B cell (primary cell): ENCODE data around the gene MEGF11. TPM values are rescaled to one million over a fixed set of nuclear protein-coding genes. Genes with fewer than 3 reads are reported as not detected.

Experiments
- ATAC-seq: fragments of 200-7000 bp; cut with Tn5 transposase; one replicate; pipeline ENCODE4 v1.10.0; 2021; ENCODE audit warnings: low read depth, mild to moderate bottlenecking, moderate number of reproducible peaks, moderate library complexity
- CTCF ChIA-PET: fragments of 350-600 bp; sonication (Branson Sonifier 250); formaldehyde crosslinking; loops from one replicate; lab custom pipeline; 2021; ENCODE audit warnings: antibody characterized with exemption, inconsistent platforms; lab: Charles Lee
- POLR2A ChIA-PET: fragments of 350-600 bp; sonication (Branson Sonifier 250); formaldehyde crosslinking; loops from one replicate; lab custom pipeline; 2021; ENCODE audit warnings: antibody characterized with exemption; lab: Charles Lee
- DNase-seq: peaks from one replicate; pipeline ENCODE4 v3.0.0; 2013
- H2AFZ ChIP-seq: 2 replicates; pipeline ENCODE4 v1.6.1; 2012; ENCODE audit warnings: mild to moderate bottlenecking, low read depth, low read length; ENCODE audit not compliant: insufficient read depth, poor library complexity, severe bottlenecking
- H3K27ac ChIP-seq, 2 donors: 1 replicate in 1 of 2; 2 replicates in 1 of 2; pipeline ENCODE4 v1.5.1; 2012 to 2013; ENCODE audit warnings: low read length in 2 of 2, mild to moderate bottlenecking in 2 of 2, moderate library complexity in 1 of 2
- H3K27me3 ChIP-seq, 4 experiments: fragments of 200-600 bp in 1 of 4; sonication (generic) in 1 of 4; replicated peaks in 1 of 4; 1 replicate in 2 of 4; 2 replicates in 2 of 4; pipeline versions ENCODE4 v1.6.1 to v1.7.0; 2013 to 2016; ENCODE audit warnings: low read length in 3 of 4, mild to moderate bottlenecking in 2 of 4, mixed read lengths in 1 of 4, moderate library complexity in 1 of 4; ENCODE audit not compliant: insufficient read depth in 4 of 4, control insufficient read depth in 3 of 4; ENCODE audit errors: control extremely low read depth in 1 of 4
- H3K36me3 ChIP-seq, 2 experiments: replicated peaks in 1 of 2; 1 replicate in 1 of 2; 2 replicates in 1 of 2; pipeline versions ENCODE4 v1.6.1 to v1.7.1; 2013; ENCODE audit warnings: low read length in 1 of 2; ENCODE audit not compliant: insufficient read depth in 2 of 2, control insufficient read depth in 1 of 2; ENCODE audit errors: control extremely low read depth in 1 of 2, extremely low read depth in 1 of 2
- H3K4me1 ChIP-seq, 2 donors: fragments of 200-600 bp in 1 of 2; sonication (generic) in 1 of 2; 1 replicate in 1 of 2; 2 replicates in 1 of 2; pipeline versions ENCODE4 v1.5.1 to v1.6.1; 2013 to 2017; ENCODE audit warnings: low read length in 2 of 2; ENCODE audit not compliant: control insufficient read depth in 2 of 2, insufficient read depth in 2 of 2
- H3K4me2 ChIP-seq: replicated peaks from 2 replicates; pipeline ENCODE3; 2012; ENCODE audit warnings: mild to moderate bottlenecking, low read depth, low read length; ENCODE audit not compliant: poor library complexity, severe bottlenecking
- H3K4me3 ChIP-seq, 5 experiments: fragments of 200-600 bp in 1 of 5; sonication (generic) in 1 of 5; 1 replicate in 3 of 5; 2 replicates in 2 of 5; pipeline versions ENCODE4 v1.5.1 to v1.7.0; 2011 to 2016; ENCODE audit warnings: low read length in 4 of 5, mild to moderate bottlenecking in 4 of 5, low read depth in 2 of 5, control low read depth in 1 of 5, moderate library complexity in 1 of 5; ENCODE audit not compliant: insufficient read depth in 1 of 5; ENCODE audit errors: control extremely low read depth in 1 of 5, extremely low read depth in 1 of 5
- H3K79me2 ChIP-seq: fragments of 200-600 bp; sonication (generic); one replicate; pipeline ENCODE4 v1.6.0; 2016; ENCODE audit warnings: low read length; ENCODE audit not compliant: control insufficient read depth, insufficient read depth
- H3K9ac ChIP-seq: fragments of 200-600 bp; sonication (generic); 2 replicates; pipeline ENCODE4 v1.6.1; 2017; ENCODE audit warnings: mild to moderate bottlenecking, low read length, moderate library complexity
- H3K9me3 ChIP-seq, 3 donors: one replicate each; pipeline versions ENCODE4 v1.6.1 to v1.7.1; 2013; ENCODE audit warnings: low read length in 2 of 3; ENCODE audit not compliant: control insufficient read depth in 2 of 3, insufficient read depth in 1 of 3; ENCODE audit errors: control extremely low read depth in 1 of 3
- H4K20me1 ChIP-seq: 2 replicates; pipeline ENCODE4 v1.6.0; 2012; ENCODE audit warnings: mild to moderate bottlenecking, low read length; ENCODE audit not compliant: insufficient read depth, control insufficient read depth, poor library complexity, severe bottlenecking
- H3K27ac Mint-ChIP-seq: one replicate; pipeline ENCODE4 v1.8.0; 2021; ENCODE audit warnings: mixed read lengths
- H3K27me3 Mint-ChIP-seq: one replicate; pipeline ENCODE4 v1.8.0; 2021; ENCODE audit warnings: mixed read lengths
- H3K4me1 Mint-ChIP-seq: one replicate; pipeline ENCODE4 v1.8.0; 2021; ENCODE audit warnings: mixed read lengths
- H3K4me3 Mint-ChIP-seq: one replicate; pipeline ENCODE4 v1.8.0; 2021; ENCODE audit warnings: mixed read lengths
- H3K9me3 Mint-ChIP-seq: one replicate; pipeline ENCODE4 v1.8.0; 2022; ENCODE audit warnings: mixed read lengths; ENCODE audit not compliant: insufficient read depth
- EZH2 ChIP-seq: IDR thresholded peaks from 2 replicates; pipeline ENCODE4 v1.6.1; 2012; ENCODE audit warnings: borderline replicate concordance, low read depth, mild to moderate bottlenecking, moderate library complexity, low read length; ENCODE audit not compliant: insufficient read depth, poor library complexity, severe bottlenecking
- WGBS: methylation state at CpG from one replicate; pipeline ENCODE4 v1.1.5; 2013; ENCODE audit warnings: missing lambda C conversion rate; ENCODE audit not compliant: insufficient coverage; 5-methylcytosine and 5-hydroxymethylcytosine counted together
- intact Hi-C: fragments of 100-400 bp; cut with micrococcal nuclease; formaldehyde crosslinking; loops from one replicate; pipeline ENCODE4 v1.10.0; 2022
- polyA plus RNA-seq: library from polyadenylated mRNA; depleted of rRNA; stranded (reverse); fragments of >200 nt; gene quantifications from 2 replicates; pipeline ENCODE4 v1.2.3, GENCODE V29; 2012
- total RNA-seq, 2 donors: library from RNA; stranded (reverse); fragments of 120-200 nt in 1 of 2; gene quantifications; 1 replicate in 1 of 2; 2 replicates in 1 of 2; pipeline versions ENCODE4 v1.2.3 to v1.2.4, GENCODE V29; 2013 to 2022
- TF ChIP-seq, protein P1 (sequence below): fragments of 200-600 bp; IDR thresholded peaks from one replicate; pipeline ENCODE4 v1.8.0; 2022; ENCODE audit warnings: antibody characterized with exemption, mild to moderate bottlenecking

The MEGF11 gene
- total and polyA plus RNA-seq, 2 donors (not counting 1 experiment from before 2014, with no cell fraction given), result 0.04 to 0.34 TPM

DNA sequence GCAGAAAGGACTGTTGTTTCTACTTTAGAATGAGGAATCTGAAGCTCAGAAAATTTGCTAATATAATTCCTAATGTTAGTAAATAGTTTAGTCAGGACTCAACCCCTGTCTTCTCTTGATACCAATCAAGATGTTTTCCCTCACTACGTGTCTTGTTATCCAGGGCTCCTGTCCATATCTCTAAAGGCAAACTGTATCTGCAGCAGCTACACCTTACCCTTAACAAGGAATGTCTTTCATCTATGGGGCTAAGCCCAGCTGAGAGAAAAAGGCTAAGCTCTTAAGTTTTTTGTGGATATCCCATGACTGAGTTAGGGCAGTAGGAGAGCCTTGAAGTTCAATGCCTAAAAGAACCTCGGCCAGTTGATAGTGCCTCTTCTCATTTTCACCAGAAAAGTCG lies 351.7 kb downstream of the MEGF11 start:
- Mint-ChIP-seq H3K4me3 (peak overlapping the region; percentile 41), H3K9me3 (no peaks in the 10 kb centered on the region), H3K27ac (peak overlapping the region; percentile 68), H3K4me1 (peaks cover 38% of the 10 kb centered on the region), H3K27me3 (no peaks in the 10 kb centered on the region)
- no peak overlapping the region for H3K4me3 ChIP-seq
- DNase-seq (no peak), ATAC-seq (no peak)
- TF ChIP-seq, protein P1, sequence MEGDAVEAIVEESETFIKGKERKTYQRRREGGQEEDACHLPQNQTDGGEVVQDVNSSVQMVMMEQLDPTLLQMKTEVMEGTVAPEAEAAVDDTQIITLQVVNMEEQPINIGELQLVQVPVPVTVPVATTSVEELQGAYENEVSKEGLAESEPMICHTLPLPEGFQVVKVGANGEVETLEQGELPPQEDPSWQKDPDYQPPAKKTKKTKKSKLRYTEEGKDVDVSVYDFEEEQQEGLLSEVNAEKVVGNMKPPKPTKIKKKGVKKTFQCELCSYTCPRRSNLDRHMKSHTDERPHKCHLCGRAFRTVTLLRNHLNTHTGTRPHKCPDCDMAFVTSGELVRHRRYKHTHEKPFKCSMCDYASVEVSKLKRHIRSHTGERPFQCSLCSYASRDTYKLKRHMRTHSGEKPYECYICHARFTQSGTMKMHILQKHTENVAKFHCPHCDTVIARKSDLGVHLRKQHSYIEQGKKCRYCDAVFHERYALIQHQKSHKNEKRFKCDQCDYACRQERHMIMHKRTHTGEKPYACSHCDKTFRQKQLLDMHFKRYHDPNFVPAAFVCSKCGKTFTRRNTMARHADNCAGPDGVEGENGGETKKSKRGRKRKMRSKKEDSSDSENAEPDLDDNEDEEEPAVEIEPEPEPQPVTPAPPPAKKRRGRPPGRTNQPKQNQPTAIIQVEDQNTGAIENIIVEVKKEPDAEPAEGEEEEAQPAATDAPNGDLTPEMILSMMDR, result no peak
- no peak for TF ChIP-seq EZH2
- peak overlapping the region; percentile 37 for H3K4me2 ChIP-seq
- peaks cover 22 to 37% of the 10 kb centered on the region in 2 donors for H3K4me1 ChIP-seq
- CTCF ChIA-PET, result interaction anchor here (1.0 to 1.5 kb wide), 3 partner anchors 15 to 385 kb away, joined by 3 to 7 read pairs (median 5); partner anchors contain the start of gene RAB11A
- no peak overlapping the region for H3K27ac ChIP-seq
- no peaks in the 10 kb centered on the region for H3K27me3 ChIP-seq
- no peak overlapping the region for H2AFZ ChIP-seq
- POLR2A ChIA-PET, result interaction anchor here (1.1 to 1.5 kb wide), 2 partner anchors 15 to 32 kb away, joined by 3 to 14 read pairs; partner anchors contain the start of gene RAB11A
- H4K20me1 ChIP-seq, result no peaks in the 10 kb centered on the region
- peaks cover 0 to 32% of the 10 kb centered on the region in 2 experiments for H3K36me3 ChIP-seq
- H3K9ac ChIP-seq, result no peak overlapping the region
- no peaks in the 10 kb centered on the region for H3K9me3 ChIP-seq
- WGBS, result 100% methylated on average over 3 of the region's 3 CpGs
- H3K79me2 ChIP-seq, result peaks cover 5% of the 10 kb centered on the region
- intact Hi-C loops, result loop anchor here (1.0 kb wide), 3 partner anchors 15 to 80 kb away; partner anchors contain the start of gene RAB11A

DNA sequence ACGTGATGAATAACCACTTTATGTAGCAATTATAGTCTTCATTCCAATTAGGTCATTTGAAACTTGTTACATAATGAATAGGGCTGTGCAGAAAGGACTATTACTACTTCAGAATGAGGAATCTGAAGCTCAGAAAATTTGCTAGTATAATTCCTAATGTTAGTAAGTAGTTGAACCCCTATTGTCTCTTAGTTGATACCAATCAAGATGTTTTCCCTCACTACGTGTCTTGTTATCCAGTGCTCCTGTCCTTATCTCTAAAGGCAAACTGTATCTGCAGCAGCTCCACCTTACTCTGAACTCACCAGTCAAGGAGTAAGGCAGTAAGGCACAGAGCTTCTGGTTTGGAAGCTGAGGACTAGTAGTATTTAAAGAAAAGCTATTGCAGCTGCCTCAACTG lies 352.2 kb downstream of the MEGF11 start:
- ATAC-seq (no peak), DNase-seq (no peak)
- H3K4me1 Mint-ChIP-seq, result peaks cover 38% of the 10 kb centered on the region
- H3K27me3 Mint-ChIP-seq, result no peaks in the 10 kb centered on the region
- peaks cover 22 to 37% of the 10 kb centered on the region in 2 donors for H3K4me1 ChIP-seq
- no peak overlapping the region for H3K4me3 ChIP-seq
- no peak overlapping the region for H2AFZ ChIP-seq
- CTCF ChIA-PET, result interaction anchor here (1.0 to 1.5 kb wide), 3 partner anchors 16 to 386 kb away, joined by 3 to 7 read pairs (median 5); partner anchors contain the start of gene RAB11A
- H4K20me1 ChIP-seq, result no peaks in the 10 kb centered on the region
- no peaks in the 10 kb centered on the region for H3K9me3 Mint-ChIP-seq
- H3K79me2 ChIP-seq, result peaks cover 5% of the 10 kb centered on the region
- H3K36me3 ChIP-seq, result peaks cover 0 to 35% of the 10 kb centered on the region in 2 experiments
- no peak overlapping the region for H3K27ac ChIP-seq
- POLR2A ChIA-PET, result interaction anchor here (1.5 kb wide), 1 partner anchor 32 kb away, joined by 14 read pairs; the partner anchor contains the start of gene RAB11A
- no peak overlapping the region for H3K4me2 ChIP-seq
- intact Hi-C loops, result no loop called here
- no peak overlapping the region for H3K4me3 Mint-ChIP-seq
- H3K9me3 ChIP-seq, result no peaks in the 10 kb centered on the region
- TF ChIP-seq, protein P1, result no peak
- no peak for TF ChIP-seq EZH2
- H3K27me3 ChIP-seq, result no peaks in the 10 kb centered on the region
- H3K27ac Mint-ChIP-seq, result no peak overlapping the region
- no CpG with 5 or more reads among the region's 2 CpGs for WGBS
- no peak overlapping the region for H3K9ac ChIP-seq
